ENCODE results near the gene STAG3. TPM values are rescaled to one million over a fixed set of nuclear protein-coding genes. Genes with fewer than 3 reads are reported as not detected.

Gene STAG3
- total and polyA plus RNA-seq, 2 experiments from 2014 or later = 4.6 to 4.7 TPM

- TF ChIP-seq, protein P1, sequence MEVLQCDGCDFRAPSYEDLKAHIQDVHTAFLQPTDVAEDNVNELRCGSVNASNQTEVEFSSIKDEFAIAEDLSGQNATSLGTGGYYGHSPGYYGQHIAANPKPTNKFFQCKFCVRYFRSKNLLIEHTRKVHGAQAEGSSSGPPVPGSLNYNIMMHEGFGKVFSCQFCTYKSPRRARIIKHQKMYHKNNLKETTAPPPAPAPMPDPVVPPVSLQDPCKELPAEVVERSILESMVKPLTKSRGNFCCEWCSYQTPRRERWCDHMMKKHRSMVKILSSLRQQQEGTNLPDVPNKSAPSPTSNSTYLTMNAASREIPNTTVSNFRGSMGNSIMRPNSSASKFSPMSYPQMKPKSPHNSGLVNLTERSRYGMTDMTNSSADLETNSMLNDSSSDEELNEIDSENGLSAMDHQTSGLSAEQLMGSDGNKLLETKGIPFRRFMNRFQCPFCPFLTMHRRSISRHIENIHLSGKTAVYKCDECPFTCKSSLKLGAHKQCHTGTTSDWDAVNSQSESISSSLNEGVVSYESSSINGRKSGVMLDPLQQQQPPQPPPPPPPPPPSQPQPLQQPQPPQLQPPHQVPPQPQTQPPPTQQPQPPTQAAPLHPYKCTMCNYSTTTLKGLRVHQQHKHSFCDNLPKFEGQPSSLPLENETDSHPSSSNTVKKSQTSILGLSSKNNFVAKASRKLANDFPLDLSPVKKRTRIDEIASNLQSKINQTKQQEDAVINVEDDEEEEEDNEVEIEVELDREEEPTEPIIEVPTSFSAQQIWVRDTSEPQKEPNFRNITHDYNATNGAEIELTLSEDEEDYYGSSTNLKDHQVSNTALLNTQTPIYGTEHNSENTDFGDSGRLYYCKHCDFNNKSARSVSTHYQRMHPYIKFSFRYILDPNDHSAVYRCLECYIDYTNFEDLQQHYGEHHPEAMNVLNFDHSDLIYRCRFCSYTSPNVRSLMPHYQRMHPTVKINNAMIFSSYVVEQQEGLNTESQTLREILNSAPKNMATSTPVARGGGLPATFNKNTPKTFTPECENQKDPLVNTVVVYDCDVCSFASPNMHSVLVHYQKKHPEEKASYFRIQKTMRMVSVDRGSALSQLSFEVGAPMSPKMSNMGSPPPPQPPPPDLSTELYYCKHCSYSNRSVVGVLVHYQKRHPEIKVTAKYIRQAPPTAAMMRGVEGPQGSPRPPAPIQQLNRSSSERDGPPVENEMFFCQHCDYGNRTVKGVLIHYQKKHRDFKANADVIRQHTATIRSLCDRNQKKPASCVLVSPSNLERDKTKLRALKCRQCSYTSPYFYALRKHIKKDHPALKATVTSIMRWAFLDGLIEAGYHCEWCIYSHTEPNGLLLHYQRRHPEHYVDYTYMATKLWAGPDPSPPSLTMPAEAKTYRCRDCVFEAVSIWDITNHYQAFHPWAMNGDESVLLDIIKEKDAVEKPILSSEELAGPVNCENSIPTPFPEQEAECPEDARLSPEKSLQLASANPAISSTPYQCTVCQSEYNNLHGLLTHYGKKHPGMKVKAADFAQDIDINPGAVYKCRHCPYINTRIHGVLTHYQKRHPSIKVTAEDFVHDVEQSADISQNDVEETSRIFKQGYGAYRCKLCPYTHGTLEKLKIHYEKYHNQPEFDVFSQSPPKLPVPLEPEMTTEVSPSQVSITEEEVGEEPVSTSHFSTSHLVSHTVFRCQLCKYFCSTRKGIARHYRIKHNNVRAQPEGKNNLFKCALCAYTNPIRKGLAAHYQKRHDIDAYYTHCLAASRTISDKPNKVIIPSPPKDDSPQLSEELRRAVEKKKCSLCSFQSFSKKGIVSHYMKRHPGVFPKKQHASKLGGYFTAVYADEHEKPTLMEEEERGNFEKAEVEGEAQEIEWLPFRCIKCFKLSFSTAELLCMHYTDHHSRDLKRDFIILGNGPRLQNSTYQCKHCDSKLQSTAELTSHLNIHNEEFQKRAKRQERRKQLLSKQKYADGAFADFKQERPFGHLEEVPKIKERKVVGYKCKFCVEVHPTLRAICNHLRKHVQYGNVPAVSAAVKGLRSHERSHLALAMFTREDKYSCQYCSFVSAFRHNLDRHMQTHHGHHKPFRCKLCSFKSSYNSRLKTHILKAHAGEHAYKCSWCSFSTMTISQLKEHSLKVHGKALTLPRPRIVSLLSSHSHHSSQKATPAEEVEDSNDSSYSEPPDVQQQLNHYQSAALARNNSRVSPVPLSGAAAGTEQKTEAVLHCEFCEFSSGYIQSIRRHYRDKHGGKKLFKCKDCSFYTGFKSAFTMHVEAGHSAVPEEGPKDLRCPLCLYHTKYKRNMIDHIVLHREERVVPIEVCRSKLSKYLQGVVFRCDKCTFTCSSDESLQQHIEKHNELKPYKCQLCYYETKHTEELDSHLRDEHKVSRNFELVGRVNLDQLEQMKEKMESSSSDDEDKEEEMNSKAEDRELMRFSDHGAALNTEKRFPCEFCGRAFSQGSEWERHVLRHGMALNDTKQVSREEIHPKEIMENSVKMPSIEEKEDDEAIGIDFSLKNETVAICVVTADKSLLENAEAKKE (CRISPR knock-in tag; IDR thresholded peaks at IDR 0.05) = no peak
- TF ChIP-seq, protein P2, sequence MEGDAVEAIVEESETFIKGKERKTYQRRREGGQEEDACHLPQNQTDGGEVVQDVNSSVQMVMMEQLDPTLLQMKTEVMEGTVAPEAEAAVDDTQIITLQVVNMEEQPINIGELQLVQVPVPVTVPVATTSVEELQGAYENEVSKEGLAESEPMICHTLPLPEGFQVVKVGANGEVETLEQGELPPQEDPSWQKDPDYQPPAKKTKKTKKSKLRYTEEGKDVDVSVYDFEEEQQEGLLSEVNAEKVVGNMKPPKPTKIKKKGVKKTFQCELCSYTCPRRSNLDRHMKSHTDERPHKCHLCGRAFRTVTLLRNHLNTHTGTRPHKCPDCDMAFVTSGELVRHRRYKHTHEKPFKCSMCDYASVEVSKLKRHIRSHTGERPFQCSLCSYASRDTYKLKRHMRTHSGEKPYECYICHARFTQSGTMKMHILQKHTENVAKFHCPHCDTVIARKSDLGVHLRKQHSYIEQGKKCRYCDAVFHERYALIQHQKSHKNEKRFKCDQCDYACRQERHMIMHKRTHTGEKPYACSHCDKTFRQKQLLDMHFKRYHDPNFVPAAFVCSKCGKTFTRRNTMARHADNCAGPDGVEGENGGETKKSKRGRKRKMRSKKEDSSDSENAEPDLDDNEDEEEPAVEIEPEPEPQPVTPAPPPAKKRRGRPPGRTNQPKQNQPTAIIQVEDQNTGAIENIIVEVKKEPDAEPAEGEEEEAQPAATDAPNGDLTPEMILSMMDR (conservative IDR thresholded peaks at IDR 0.05; ENCODE audit: low read depth in 2 of 2) = no peak
- TF ChIP-seq JUNB (IDR thresholded peaks at IDR 0.05; ENCODE audit: unreplicated experiment) (no peak), CREB1 (CRISPR knock-in tag; IDR thresholded peaks at IDR 0.05; ENCODE audit: low read depth) (no peak), EZH2 (IDR thresholded peaks at IDR 0.05; ENCODE audit: low read depth, unreplicated experiment) (no peak), ZNF114 (CRISPR knock-in tag; IDR thresholded peaks at IDR 0.05) (no peak)
- TF ChIP-seq, protein P3, sequence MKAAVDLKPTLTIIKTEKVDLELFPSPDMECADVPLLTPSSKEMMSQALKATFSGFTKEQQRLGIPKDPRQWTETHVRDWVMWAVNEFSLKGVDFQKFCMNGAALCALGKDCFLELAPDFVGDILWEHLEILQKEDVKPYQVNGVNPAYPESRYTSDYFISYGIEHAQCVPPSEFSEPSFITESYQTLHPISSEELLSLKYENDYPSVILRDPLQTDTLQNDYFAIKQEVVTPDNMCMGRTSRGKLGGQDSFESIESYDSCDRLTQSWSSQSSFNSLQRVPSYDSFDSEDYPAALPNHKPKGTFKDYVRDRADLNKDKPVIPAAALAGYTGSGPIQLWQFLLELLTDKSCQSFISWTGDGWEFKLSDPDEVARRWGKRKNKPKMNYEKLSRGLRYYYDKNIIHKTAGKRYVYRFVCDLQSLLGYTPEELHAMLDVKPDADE (IDR thresholded peaks at IDR 0.05) = no peak
These were observed 8.0 kb downstream of the STAG3 start (continued) for GRCh38 chr7:100185726-100186125.

Data from GM23338 (cell line).